Measurements from ENCODE around the gene PRAMEF9.
"Not testable (repeated sequence)": the region's sequence is repeated elsewhere in the genome, so short reads cannot be mapped to it uniquely, and the experiment has no call there.

The PRAMEF9 gene

GRCh38 chr1:13171548-13171947, at the start of gene PRAMEF9:
Gene PRAMEF9, plus strand, starts transcription at chr1:13171848. Its CDS starts 3,433 bp downstream, at chr1:13175281.
- not testable (repeated sequence) for DNase-seq

GRCh38 chr1:13155909-13156308, 15.7 kb upstream of the PRAMEF9 start, which contains the start of gene PRAMEF26:
Gene PRAMEF26, minus strand, starts transcription at chr1:13156009. Its CDS starts 2,914 bp downstream, at chr1:13153095.
- DNase-seq, result not testable (repeated sequence)

GRCh38 chr1:13165531-13165930, 6.1 kb upstream of the PRAMEF9 start, which contains the start of gene HNRNPCL4:
Gene HNRNPCL4, minus strand, starts transcription at chr1:13165631. Its CDS starts 164 bp downstream, at chr1:13165467.
- DNase-seq, result not testable (repeated sequence)

GRCh38 chr1:13201309-13201708, 29.7 kb downstream of the PRAMEF9 start, which contains the start of gene PRAMEF13:
Gene PRAMEF13, minus strand, starts transcription at chr1:13201409. Its CDS starts 1,820 bp downstream, at chr1:13199589.
- not testable (repeated sequence) for DNase-seq

GRCh38 chr1:13208712-13209111, 37.1 kb downstream of the PRAMEF9 start:
- not testable (repeated sequence) for DNase-seq

- DNase-seq, result not testable (repeated sequence)
Measured at GRCh38 chr1:13216619-13217018, 45.0 kb downstream of the PRAMEF9 start.

- DNase-seq, result not testable (repeated sequence)
Measured at GRCh38 chr1:13219203-13219602, 47.6 kb downstream of the PRAMEF9 start.

GRCh38 chr1:13222788-13223187, 51.1 kb downstream of the PRAMEF9 start:
- DNase-seq, result not testable (repeated sequence)

GRCh38 chr1:13224480-13225060, 52.9 kb downstream of the PRAMEF9 start:
- no peak for DNase-seq

- not testable (repeated sequence) for DNase-seq
Measured at GRCh38 chr1:13225675-13226204, 54.1 kb downstream of the PRAMEF9 start, which contains the start of gene PRAMEF18. Gene PRAMEF18, minus strand, starts transcription at chr1:13226154. Its CDS starts 48 bp downstream, at chr1:13226106.

- DNase-seq, result not testable (repeated sequence)
Measured at GRCh38 chr1:13227271-13228055, 55.8 kb downstream of the PRAMEF9 start.

GRCh38 chr1:13228343-13228781, 56.7 kb downstream of the PRAMEF9 start:
- DNase-seq, result peak; percentile 11 to 25

Data from activated CD4-positive, alpha-beta T cell treated with anti-CD3 and anti-CD28 coated beads for 4 hours (primary cell).